GM12878 (cell line): ENCODE data around the gene PRKRIP1. TPM values are rescaled to one million over a fixed set of nuclear protein-coding genes. Genes with fewer than 3 reads are reported as not detected.
"Not testable (repeated sequence)": the region's sequence is repeated elsewhere in the genome, so short reads cannot be mapped to it uniquely, and the experiment has no call there.

Experiments
- ATAC-seq: fragments of 200-7000 bp; cut with Tn5 transposase; 3 replicates; pipeline ENCODE4 v1.9.1; 2020; ENCODE audit warnings: mild to moderate bottlenecking, moderate library complexity
- BruUV-seq: library from RNA; stranded (reverse); fragments of 400-500 nt; replicated peaks from 2 replicates; lab custom pipeline; 2021; lab: Mats Ljungman, UMichigan
- CTCF ChIA-PET: fragments of 300-600 bp; sonication (Branson Sonifier 250); formaldehyde crosslinking; extraction: SDS; loops from one replicate; lab custom pipeline; 2021; ENCODE audit warnings: inconsistent platforms; lab: Yijun Ruan, JAX
- POLR2A ChIA-PET: fragments of 350-600 bp; formaldehyde crosslinking; extraction: SDS; loops from one replicate; lab custom pipeline; 2021; ENCODE audit warnings: inconsistent platforms; lab: Charles Lee
- RAD21 ChIA-PET: fragments of 300-600 bp; sonication (Branson Sonifier 250); formaldehyde crosslinking; loops from one replicate; lab custom pipeline; 2023; ENCODE audit warnings: antibody characterized with exemption; ENCODE audit not compliant: unreplicated experiment; lab: Charles Lee
- SMC1A ChIA-PET: fragments of 300-600 bp; sonication (Branson Sonifier 250); formaldehyde crosslinking; loops from one replicate; lab custom pipeline; 2023; ENCODE audit not compliant: unreplicated experiment, uncharacterized antibody; lab: Charles Lee
- DNase-seq: peaks from one replicate; pipeline ENCODE4 v3.0.0-alpha.2; 2011; ENCODE audit warnings: low read depth, low spot score
- FAIRE-seq: peaks from 3 replicates; lab custom pipeline; 2011; peaks lifted over from hg19 to GRCh38; lab: Jason Lieb, UNC
- H2AFZ ChIP-seq: 2 replicates; pipeline ENCODE4 v1.6.0; 2011; ENCODE audit warnings: low read depth, low read length, control low read depth; ENCODE audit not compliant: control insufficient read depth
- H3K27ac ChIP-seq: 2 replicates; pipeline ENCODE4 v1.5.1; 2011; ENCODE audit warnings: control low read depth; ENCODE audit not compliant: control insufficient read depth, insufficient read depth
- H3K27me3 ChIP-seq, 2 experiments: replicated peaks in 1 of 2; 2 replicates each; pipeline versions ENCODE4 v1.6.0 to v1.6.1; 2011; ENCODE audit warnings: low read length in 1 of 2; ENCODE audit not compliant: control insufficient read depth in 2 of 2, insufficient read depth in 2 of 2
- H3K36me3 ChIP-seq, 2 experiments: 2 replicates each; pipeline ENCODE4 v1.5.1; 2011; ENCODE audit warnings: low read length in 1 of 2; ENCODE audit not compliant: control insufficient read depth in 2 of 2, insufficient read depth in 2 of 2
- H3K4me1 ChIP-seq: 2 replicates; pipeline ENCODE4 v1.6.1; 2011; ENCODE audit warnings: mild to moderate bottlenecking, low read length, moderate library complexity, mixed read lengths; ENCODE audit not compliant: control insufficient read depth, insufficient read depth
- H3K4me2 ChIP-seq: 2 replicates; pipeline ENCODE4 v1.6.0; 2011; ENCODE audit warnings: control low read depth; ENCODE audit not compliant: control insufficient read depth, insufficient read depth
- H3K4me3 ChIP-seq: fragments of 200-600 bp; sonication (generic); 2 replicates; pipeline ENCODE4 v1.5.1; 2016
- H3K79me2 ChIP-seq: 2 replicates; pipeline ENCODE4 v1.6.0; 2011; ENCODE audit warnings: low read length; ENCODE audit not compliant: control insufficient read depth, insufficient read depth
- H3K9ac ChIP-seq: 2 replicates; pipeline ENCODE4 v1.8.0; 2011; ENCODE audit warnings: low read length, control low read depth, mixed read lengths; ENCODE audit not compliant: control insufficient read depth, insufficient read depth
- H3K9me3 ChIP-seq: replicated peaks from 3 replicates; pipeline ENCODE4 v1.5.1; 2011; ENCODE audit warnings: mild to moderate bottlenecking, low read length; ENCODE audit not compliant: control insufficient read depth, insufficient read depth
- H4K20me1 ChIP-seq: 2 replicates; pipeline ENCODE4 v1.6.0; 2011; ENCODE audit not compliant: control insufficient read depth, insufficient read depth
- BMI1 ChIP-seq: fragments of 450-650 bp; IDR thresholded peaks from 2 replicates; pipeline ENCODE4 v1.6.1; 2016; ENCODE audit warnings: mild to moderate bottlenecking, moderate library complexity, borderline replicate concordance
- GATAD2B ChIP-seq: fragments of 450-650 bp; conservative IDR thresholded peaks from 2 replicates; pipeline ENCODE4 v1.6.1; 2017; ENCODE audit warnings: low read depth, mild to moderate bottlenecking, moderate library complexity
- LARP7 ChIP-seq: fragments of 450-650 bp; IDR thresholded peaks from 2 replicates; pipeline ENCODE4 v1.6.1; 2017; ENCODE audit warnings: mild to moderate bottlenecking
- MYC ChIP-seq: IDR thresholded peaks from 2 replicates; pipeline ENCODE4 v1.6.1; 2011; ENCODE audit warnings: mild to moderate bottlenecking, low read length, moderate library complexity, inconsistent platforms; ENCODE audit not compliant: insufficient read depth, insufficient replicate concordance, insufficient read length, severe bottlenecking
- POLR2A ChIP-seq: IDR thresholded peaks from 2 replicates; pipeline ENCODE4 v1.6.1; 2011; ENCODE audit warnings: low read depth, mild to moderate bottlenecking, low read length
- SREBF2 ChIP-seq: IDR thresholded peaks from 2 replicates; pipeline ENCODE4 v1.6.1; 2012; ENCODE audit warnings: mild to moderate bottlenecking, low read length
- ZNF274 ChIP-seq: IDR thresholded peaks from one replicate; pipeline ENCODE4 v1.8.0; 2011; ENCODE audit not compliant: insufficient read length, insufficient read depth
- WGBS: methylation state at CpG from one replicate; pipeline ENCODE4 v1.1.6; 2016; ENCODE audit warnings: low lambda C conversion rate; ENCODE audit not compliant: insufficient replicate concordance, insufficient coverage; ENCODE audit errors: missing lambda C conversion rate; 5-methylcytosine and 5-hydroxymethylcytosine counted together
- in situ Hi-C: fragments of 300-500 bp; cut with MboI; formaldehyde crosslinking; loops from 9 replicates; pipeline ENCODE4 v1.14.3; 2018; ENCODE audit warnings: mixed read lengths
- intact Hi-C: fragments of 100-400 bp; cut with micrococcal nuclease; formaldehyde crosslinking; loops from one replicate; pipeline ENCODE4 v1.14.2; 2022; ENCODE audit not compliant: unreplicated experiment
- polyA plus RNA-seq, 11 experiments: library from polyadenylated mRNA; depleted of rRNA in 4 of 11; unstranded in 6 of 11; stranded (reverse) in 5 of 11; fragments of >200 nt; fragmentation: Nextera tagmentation in 4 of 11; fragmentation: Illumina TruSeq in 1 of 11; extraction: Ambion mirVana in 4 of 11; extraction: Trizol in 1 of 11; gene quantifications; 1 replicate in 1 of 11; 2 replicates in 10 of 11; pipeline versions ENCODE4 v1.2.1 to v1.2.3, GENCODE V29; 2011 to 2016; ENCODE audit warnings: inconsistent platforms in 2 of 11, missing spikeins in 2 of 11, low read depth in 1 of 11
- total RNA-seq, 4 experiments: library from RNA; depleted of rRNA in 3 of 4; stranded (reverse); fragments of >200 nt in 3 of 4; fragmentation: Illumina TruSeq in 1 of 4; extraction: Trizol in 1 of 4; gene quantifications; 2 replicates each; pipeline versions ENCODE4 v1.2.1 to v1.2.3, GENCODE V29; 2013 to 2021

Gene PRKRIP1
- total and polyA plus RNA-seq, 10 of the 15 experiments (the other 5 are each of a cell fraction or from before 2014, with no cell fraction given): 17.0 to 38.4 (median 25.5) TPM

DNA sequence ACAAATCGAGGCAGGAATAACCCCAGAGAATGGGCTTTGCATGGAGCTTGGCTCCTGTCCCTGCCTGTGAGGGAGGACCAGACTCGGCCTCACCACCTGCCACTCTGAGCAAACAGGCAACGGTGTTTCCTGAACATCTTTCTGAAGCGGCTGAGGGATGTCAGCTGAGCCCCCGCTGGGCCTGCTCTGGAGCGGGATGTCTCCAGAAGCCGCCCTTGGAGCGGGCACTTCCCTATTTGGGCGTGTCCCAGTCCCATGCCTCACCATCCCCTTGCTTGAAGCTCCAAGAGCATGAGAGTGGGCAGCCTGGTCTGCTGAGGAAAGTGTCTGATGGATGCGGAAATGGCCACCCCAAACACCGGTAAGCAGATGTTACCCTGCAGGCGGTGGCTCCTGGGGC is 58.3 kb downstream of the PRKRIP1 start:
- FAIRE-seq (no peak), DNase-seq (no peak), ATAC-seq (no peak)
- H3K27me3 ChIP-seq: no peaks in the 10 kb centered on the region
- ChIA-PET POLR2A (interaction anchor here (1.0 kb wide), 1 partner anchor 13 kb away, joined by 3 read pairs; no protein-coding TSS in a partner anchor), CTCF (interaction anchor here (1.6 to 3.2 kb wide), 2 partner anchors 42 to 50 kb away, joined by 3 to 14 read pairs; no protein-coding TSS in a partner anchor), SMC1A (interaction anchor here (1.3 kb wide), 1 partner anchor 50 kb away, joined by 4 read pairs; no protein-coding TSS in a partner anchor), RAD21 (no interaction called here)
- no peak overlapping the region for H3K27ac ChIP-seq
- H3K4me3 ChIP-seq: no peak overlapping the region
- no peaks in the 10 kb centered on the region for H3K79me2 ChIP-seq
- no peaks in the 10 kb centered on the region for H4K20me1 ChIP-seq
- H3K9ac ChIP-seq: no peak overlapping the region
- H3K9me3 ChIP-seq: no peaks in the 10 kb centered on the region
- in situ Hi-C loops: loop anchor here (5.0 to 10.0 kb wide), 2 partner anchors 50 to 167 kb away; partner anchors contain the start of gene SH2B2
- no TSS peak for BruUV-seq
- TF ChIP-seq ZNF274 (no peak), SREBF2 (no peak), GATAD2B (no peak), MYC (no peak), LARP7 (no peak), BMI1 (no peak)
- no peak overlapping the region for H2AFZ ChIP-seq
- peaks cover 9 to 10% of the 10 kb centered on the region in 2 experiments for H3K36me3 ChIP-seq
- intact Hi-C loops: no loop called here
- no peak overlapping the region for H3K4me2 ChIP-seq
- no peaks in the 10 kb centered on the region for H3K4me1 ChIP-seq
- WGBS: 85% methylated on average over 12 of the region's 12 CpGs

- ATAC-seq, FAIRE-seq, H3K27me3 ChIP-seq, H3K4me2 ChIP-seq, H3K27ac ChIP-seq, H3K9me3 ChIP-seq, BruUV-seq, H3K9ac ChIP-seq: not testable (repeated sequence)
- in situ Hi-C loops: loop anchor here (5.0 to 10.0 kb wide), 2 partner anchors 50 to 168 kb away; partner anchors contain the start of gene SH2B2
- WGBS: 83% methylated on average over 10 of the region's 10 CpGs
- CTCF ChIA-PET: interaction anchor here (1.5 to 3.2 kb wide), 3 partner anchors 11 to 51 kb away, joined by 3 to 14 read pairs (median 3); no protein-coding TSS in a partner anchor
- 0 out of 2 replicates have a peak, but pooled peaks have one; percentile 4 for TF ChIP-seq POLR2A
- TF ChIP-seq, all 136 proteins: peak for 1; not testable (repeated sequence) for 135
- H4K20me1 ChIP-seq, H3K4me1 ChIP-seq, intact Hi-C loops, H3K79me2 ChIP-seq, H3K4me3 ChIP-seq, RAD21 ChIA-PET, DNase-seq, SMC1A ChIA-PET, H2AFZ ChIP-seq: not testable (repeated sequence)
- POLR2A ChIA-PET: interaction anchor here (1.0 kb wide), 1 partner anchor 13 kb away, joined by 3 read pairs; no protein-coding TSS in a partner anchor
- H3K36me3 ChIP-seq: peaks cover 11% of the 10 kb centered on the region in 2 experiments
These were observed 58.8 kb downstream of the PRKRIP1 start for GRCh38 chr7:102454932-102455331.
